Activated naive CD4-positive, alpha-beta T cell treated with anti-CD3 and anti-CD28 coated beads for 36 hours (primary cell): ENCODE results near the gene UBTF. TPM values are rescaled to one million over a fixed set of nuclear protein-coding genes. Genes with fewer than 3 reads are reported as not detected.

ENCODE experiments used
- CTCF ChIA-PET: fragments of 350-600 bp; sonication (Branson Sonifier 250); formaldehyde crosslinking; loops from one replicate; lab custom pipeline; 2021; ENCODE audit warnings: antibody characterized with exemption; lab: Charles Lee
- DNase-seq: peaks from one replicate; pipeline ENCODE4 v3.0.0-alpha.2; 2020
- H3K27ac Mint-ChIP-seq: one replicate; pipeline ENCODE4 v1.8.0; 2021; ENCODE audit warnings: mild to moderate bottlenecking, mixed read lengths
- H3K27me3 Mint-ChIP-seq: one replicate; pipeline ENCODE4 v1.8.0; 2021; ENCODE audit warnings: low read depth, mixed read lengths
- H3K36me3 Mint-ChIP-seq: one replicate; pipeline ENCODE4 v1.8.0; 2021; ENCODE audit warnings: low read depth, mixed read lengths
- H3K4me1 Mint-ChIP-seq: one replicate; pipeline ENCODE4 v1.8.0; 2021; ENCODE audit warnings: low read depth, mixed read lengths
- H3K4me3 Mint-ChIP-seq: one replicate; pipeline ENCODE4 v1.8.0; 2021; ENCODE audit warnings: mild to moderate bottlenecking, moderate library complexity, mixed read lengths
- H3K9me3 Mint-ChIP-seq: one replicate; pipeline ENCODE4 v1.8.0; 2021; ENCODE audit warnings: mixed read lengths
- intact Hi-C: fragments of 100-400 bp; cut with micrococcal nuclease; formaldehyde crosslinking; loops from one replicate; pipeline ENCODE4 v1.15.1; 2023
- total RNA-seq, 2 experiments: library from RNA; stranded (reverse); gene quantifications; one replicate each; pipeline ENCODE4 v1.2.3, GENCODE V29; 2021

The UBTF gene, protein sequence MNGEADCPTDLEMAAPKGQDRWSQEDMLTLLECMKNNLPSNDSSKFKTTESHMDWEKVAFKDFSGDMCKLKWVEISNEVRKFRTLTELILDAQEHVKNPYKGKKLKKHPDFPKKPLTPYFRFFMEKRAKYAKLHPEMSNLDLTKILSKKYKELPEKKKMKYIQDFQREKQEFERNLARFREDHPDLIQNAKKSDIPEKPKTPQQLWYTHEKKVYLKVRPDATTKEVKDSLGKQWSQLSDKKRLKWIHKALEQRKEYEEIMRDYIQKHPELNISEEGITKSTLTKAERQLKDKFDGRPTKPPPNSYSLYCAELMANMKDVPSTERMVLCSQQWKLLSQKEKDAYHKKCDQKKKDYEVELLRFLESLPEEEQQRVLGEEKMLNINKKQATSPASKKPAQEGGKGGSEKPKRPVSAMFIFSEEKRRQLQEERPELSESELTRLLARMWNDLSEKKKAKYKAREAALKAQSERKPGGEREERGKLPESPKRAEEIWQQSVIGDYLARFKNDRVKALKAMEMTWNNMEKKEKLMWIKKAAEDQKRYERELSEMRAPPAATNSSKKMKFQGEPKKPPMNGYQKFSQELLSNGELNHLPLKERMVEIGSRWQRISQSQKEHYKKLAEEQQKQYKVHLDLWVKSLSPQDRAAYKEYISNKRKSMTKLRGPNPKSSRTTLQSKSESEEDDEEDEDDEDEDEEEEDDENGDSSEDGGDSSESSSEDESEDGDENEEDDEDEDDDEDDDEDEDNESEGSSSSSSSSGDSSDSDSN
- total RNA-seq, result 10 to 100 TPM; 91.8 to 92.6 TPM

GRCh38 chr17:44219616-44220212, at the start of gene UBTF:
Gene UBTF (minus strand): TSS chr17:44219675. CDS start chr17:44218229, 1,446 bp downstream.
- DNase-seq, result peak; percentile 63
- Mint-ChIP-seq H3K9me3 (no peaks in the 10 kb centered on the region), H3K4me1 (peaks cover 31% of the 10 kb centered on the region), H3K27ac (peak within 1 kb of the TSS; percentile 97), H3K4me3 (peak within 1 kb of the TSS; percentile 94), H3K27me3 (no peaks in the 10 kb centered on the region), H3K36me3 (peaks cover 29% of the 10 kb centered on the region)
- CTCF ChIA-PET, result interaction anchor here (0.8 to 4.9 kb wide), 5 partner anchors 9 to 96 kb away, joined by 3 to 41 read pairs (median 4); partner anchors contain the start of genes HDAC5 and TMUB2
- intact Hi-C loops, result loop anchor here (1.0 to 10.0 kb wide), 6 partner anchors 27 to 1475 kb away; partner anchors contain the start of genes EZH1, FMNL1, GPATCH8 and HROB

DNA sequence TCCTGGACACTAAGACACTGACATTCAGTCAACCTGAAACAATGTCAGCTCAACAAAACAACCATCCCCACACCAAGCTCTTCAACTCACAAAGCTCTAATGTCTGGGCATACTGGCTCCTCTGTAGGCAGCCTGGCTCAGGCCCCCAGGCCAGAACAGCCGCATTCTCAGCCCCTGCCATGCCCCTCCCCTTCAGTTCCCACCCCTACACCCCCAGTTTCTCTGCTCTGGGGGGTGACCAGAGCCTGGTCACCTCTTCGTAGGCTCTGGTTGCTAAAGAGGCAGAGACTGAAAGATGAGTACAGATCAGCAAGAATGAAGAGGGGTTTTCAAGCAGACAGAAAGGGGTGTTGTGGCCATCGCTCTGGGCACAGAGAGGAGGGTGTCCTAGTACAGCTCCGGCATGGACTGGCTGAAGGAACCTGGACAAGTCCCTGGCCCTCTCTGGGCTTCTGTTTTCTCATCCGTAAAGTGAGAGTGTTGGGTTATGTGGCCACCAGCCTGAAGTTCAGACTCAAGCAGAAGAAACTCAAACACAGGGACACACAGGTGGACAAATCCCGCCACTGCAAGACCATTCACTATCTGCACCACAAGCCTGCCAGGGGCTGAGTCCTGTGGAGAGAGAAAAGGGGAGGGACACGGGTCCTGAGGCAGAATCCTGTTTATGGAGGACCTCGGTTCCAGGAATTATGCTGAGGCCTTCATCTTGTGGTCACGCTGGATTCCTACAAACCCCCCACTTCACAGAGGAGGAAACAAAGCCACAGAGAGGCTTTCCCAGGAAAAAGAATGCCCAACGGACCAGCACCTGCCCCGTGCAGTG, 49.4 kb upstream of the UBTF start:
- Mint-ChIP-seq H3K4me3 (no peak overlapping the region), H3K9me3 (no peaks in the 10 kb centered on the region), H3K36me3 (no peaks in the 10 kb centered on the region), H3K27me3 (no peaks in the 10 kb centered on the region), H3K27ac (no peak overlapping the region), H3K4me1 (no peaks in the 10 kb centered on the region)
- CTCF ChIA-PET, result no interaction called here
- intact Hi-C loops, result no loop called here
- no peak for DNase-seq

GRCh38 chr17:44267818-44268490, 48.5 kb upstream of the UBTF start, which contains the start of gene SLC4A1:
Gene SLC4A1 (minus strand): TSS chr17:44268135. CDS start chr17:44262866, 5,269 bp downstream.
- CTCF ChIA-PET, result interaction anchor here (0.6 kb wide), 1 partner anchor 27 kb away, joined by 3 read pairs; no protein-coding TSS in a partner anchor
- DNase-seq, result no peak
- Mint-ChIP-seq H3K36me3 (no peaks in the 10 kb centered on the region), H3K4me1 (no peaks in the 10 kb centered on the region), H3K4me3 (no peak within 1 kb of the TSS), H3K27me3 (no peaks in the 10 kb centered on the region), H3K9me3 (no peaks in the 10 kb centered on the region), H3K27ac (no peak within 1 kb of the TSS)
- intact Hi-C loops, result no loop called here

GRCh38 chr17:44267165-44267455, 47.6 kb upstream of the UBTF start:
- no peaks in the 10 kb centered on the region for H3K27me3 Mint-ChIP-seq
- CTCF ChIA-PET, result no interaction called here
- no peak for DNase-seq
- H3K9me3 Mint-ChIP-seq, result no peaks in the 10 kb centered on the region
- no peak overlapping the region for H3K4me3 Mint-ChIP-seq
- H3K4me1 Mint-ChIP-seq, result no peaks in the 10 kb centered on the region
- no peak overlapping the region for H3K27ac Mint-ChIP-seq
- no peaks in the 10 kb centered on the region for H3K36me3 Mint-ChIP-seq
- intact Hi-C loops, result no loop called here

- H3K27me3 Mint-ChIP-seq, result no peaks in the 10 kb centered on the region
- intact Hi-C loops, result no loop called here
- no peak for DNase-seq
- no peaks in the 10 kb centered on the region for H3K36me3 Mint-ChIP-seq
- CTCF ChIA-PET, result interaction anchor here (0.7 kb wide), 1 partner anchor 62 kb away, joined by 3 read pairs; no protein-coding TSS in a partner anchor
- H3K27ac Mint-ChIP-seq, result no peak overlapping the region
- no peaks in the 10 kb centered on the region for H3K9me3 Mint-ChIP-seq
- no peak overlapping the region for H3K4me3 Mint-ChIP-seq
- H3K4me1 Mint-ChIP-seq, result no peaks in the 10 kb centered on the region
Observed at GRCh38 chr17:44266402-44267164, 47.1 kb upstream of the UBTF start.

GRCh38 chr17:44263345-44263902, 43.9 kb upstream of the UBTF start:
- no peak overlapping the region for H3K4me3 Mint-ChIP-seq
- H3K36me3 Mint-ChIP-seq, result no peaks in the 10 kb centered on the region
- no peak for DNase-seq
- H3K27ac Mint-ChIP-seq, result no peak overlapping the region
- H3K27me3 Mint-ChIP-seq, result no peaks in the 10 kb centered on the region
- CTCF ChIA-PET, result no interaction called here
- no peaks in the 10 kb centered on the region for H3K4me1 Mint-ChIP-seq
- intact Hi-C loops, result no loop called here
- H3K9me3 Mint-ChIP-seq, result no peaks in the 10 kb centered on the region

- H3K36me3 Mint-ChIP-seq, result no peaks in the 10 kb centered on the region
- no peaks in the 10 kb centered on the region for H3K27me3 Mint-ChIP-seq
- H3K4me3 Mint-ChIP-seq, result no peak overlapping the region
- no peak for DNase-seq
- CTCF ChIA-PET, result no interaction called here
- H3K4me1 Mint-ChIP-seq, result no peaks in the 10 kb centered on the region
- H3K27ac Mint-ChIP-seq, result no peak overlapping the region
- H3K9me3 Mint-ChIP-seq, result no peaks in the 10 kb centered on the region
- intact Hi-C loops, result no loop called here
Observed at GRCh38 chr17:44262654-44263225, 43.3 kb upstream of the UBTF start.

- Mint-ChIP-seq H3K4me1 (no peaks in the 10 kb centered on the region), H3K4me3 (no peak overlapping the region), H3K36me3 (no peaks in the 10 kb centered on the region), H3K27ac (no peak overlapping the region), H3K9me3 (no peaks in the 10 kb centered on the region), H3K27me3 (no peaks in the 10 kb centered on the region)
- CTCF ChIA-PET, result no interaction called here
- no peak for DNase-seq
- intact Hi-C loops, result no loop called here
Observed at GRCh38 chr17:44260296-44260695, 40.8 kb upstream of the UBTF start.

DNA sequence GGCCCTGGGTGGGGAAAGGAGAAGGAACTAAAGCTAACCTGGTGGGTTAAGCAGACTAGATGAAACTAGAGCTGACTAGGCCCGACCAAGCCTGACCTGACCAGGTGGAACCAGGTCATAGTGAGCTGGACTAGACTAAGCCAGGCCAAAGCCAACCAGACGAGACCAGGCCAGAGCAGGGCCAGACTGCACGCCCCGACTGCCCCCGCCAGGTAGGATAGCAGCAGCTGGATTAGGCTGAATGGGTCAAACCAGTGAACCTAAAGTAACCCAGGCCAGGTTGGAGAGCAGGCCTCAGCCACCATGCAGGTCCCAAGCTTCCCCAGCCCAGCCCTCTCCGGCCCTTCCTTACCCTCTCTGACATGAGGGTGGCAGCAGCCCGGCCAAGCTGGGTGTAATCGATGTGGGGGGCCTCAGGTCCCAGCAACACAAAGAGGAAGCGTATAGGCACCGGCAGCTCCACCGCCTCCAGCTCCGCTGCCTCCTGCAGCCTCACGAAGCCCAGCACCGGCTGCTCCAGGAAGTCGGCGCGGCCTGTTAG, 39.4 kb upstream of the UBTF start:
- CTCF ChIA-PET, result interaction anchor here (0.5 to 0.9 kb wide), 3 partner anchors 14 to 380 kb away, joined by 3 to 5 read pairs (median 4); no protein-coding TSS in a partner anchor
- Mint-ChIP-seq H3K27me3 (no peaks in the 10 kb centered on the region), H3K9me3 (no peaks in the 10 kb centered on the region), H3K36me3 (no peaks in the 10 kb centered on the region), H3K4me3 (no peak overlapping the region), H3K27ac (no peak overlapping the region), H3K4me1 (no peaks in the 10 kb centered on the region)
- DNase-seq, result no peak
- intact Hi-C loops, result no loop called here
